ENCODE results near the gene IGSF8. TPM values are rescaled to one million over a fixed set of nuclear protein-coding genes. Genes with fewer than 3 reads are reported as not detected.
A peak's percentile ranks its signal among the peaks of the same experiment; 100 is the strongest.

Gene IGSF8
- total and polyA plus RNA-seq, 2 donors: 12.5 to 28.1 TPM

DNA sequence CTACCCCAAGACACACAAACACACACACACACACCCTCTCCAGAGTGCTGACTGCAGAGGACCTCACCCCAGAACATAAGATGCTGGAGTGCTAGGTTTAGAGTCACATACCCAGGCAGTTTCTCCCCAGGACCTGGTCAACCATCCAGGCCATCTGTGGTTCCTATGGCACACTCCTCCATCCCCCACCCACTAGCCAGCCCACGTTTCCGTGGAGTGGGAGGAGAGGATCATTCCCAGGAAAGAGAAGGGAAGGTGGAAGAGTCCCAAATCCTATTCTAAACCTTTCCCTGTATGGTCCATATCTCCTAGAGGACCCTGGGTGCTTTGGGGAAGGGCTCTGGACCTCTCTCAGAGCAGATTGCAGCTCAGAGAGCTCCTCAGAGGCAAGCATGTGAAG lies 15.9 kb downstream of the IGSF8 start:
- 53% methylated on average over 2 of the region's 2 CpGs for WGBS
- Histone ChIP-seq H3K4me3 (ENCODE audit: low read depth, low read length) (no peak overlapping the region), H3K27ac (ENCODE audit: low read depth) (no peak overlapping the region), H3K36me3 (ENCODE audit: insufficient read depth) (no peaks in the 10 kb centered on the region), H3K4me1 (ENCODE audit: insufficient read depth) (peaks cover 2% of the 10 kb centered on the region)
- no peak for DNase-seq (ENCODE audit: extremely low spot score)

DNA sequence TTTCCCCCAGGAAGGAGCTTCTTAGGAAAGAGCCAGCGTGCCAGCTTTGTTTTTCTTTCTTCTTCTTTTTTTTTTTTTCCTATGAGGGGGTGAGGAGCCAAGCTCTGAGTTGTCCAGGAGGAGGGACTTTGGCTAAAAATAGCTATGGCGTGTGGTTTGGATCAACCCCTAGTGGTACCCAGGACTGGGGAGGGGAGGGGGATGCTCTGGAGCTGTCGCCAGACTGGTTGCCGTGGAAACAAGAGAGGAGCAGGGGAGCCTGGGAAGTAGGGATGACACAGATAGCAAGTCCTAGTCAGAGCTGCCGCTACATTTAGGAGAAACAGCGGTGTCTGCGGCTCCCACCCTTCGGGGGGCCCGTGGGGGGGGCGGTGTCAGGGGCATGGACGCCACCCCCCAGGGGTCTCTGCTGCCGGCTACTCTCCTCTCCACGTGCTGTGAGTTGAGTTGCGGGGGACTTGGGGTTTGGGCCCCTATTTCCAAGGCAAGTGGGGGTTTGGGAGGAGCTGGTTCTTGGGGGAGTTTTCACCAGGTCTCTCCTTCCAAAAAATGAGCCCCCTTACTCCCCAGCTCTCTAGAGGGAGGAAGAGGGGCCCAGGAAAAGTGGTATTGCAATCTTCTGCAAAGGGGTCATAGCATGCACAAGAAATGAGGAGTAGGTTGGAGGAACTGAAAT lies 17.0 kb downstream of the IGSF8 start, which contains the start of gene KCNJ9:
Gene KCNJ9, plus strand, starts transcription at position 278 of the 676 bp plus-strand sequence. CDS start 2,493 bp downstream, outside the sequence.
- Histone ChIP-seq H3K4me3 (ENCODE audit: low read depth, low read length) (no peak within 1 kb of the TSS), H3K27ac (ENCODE audit: low read depth) (no peak within 1 kb of the TSS), H3K36me3 (ENCODE audit: insufficient read depth) (no peaks in the 10 kb centered on the region), H3K4me1 (ENCODE audit: insufficient read depth) (peaks cover 2% of the 10 kb centered on the region)
- 20% methylated on average over 14 of the region's 14 CpGs for WGBS
- DNase-seq (ENCODE audit: extremely low spot score): no peak

DNA sequence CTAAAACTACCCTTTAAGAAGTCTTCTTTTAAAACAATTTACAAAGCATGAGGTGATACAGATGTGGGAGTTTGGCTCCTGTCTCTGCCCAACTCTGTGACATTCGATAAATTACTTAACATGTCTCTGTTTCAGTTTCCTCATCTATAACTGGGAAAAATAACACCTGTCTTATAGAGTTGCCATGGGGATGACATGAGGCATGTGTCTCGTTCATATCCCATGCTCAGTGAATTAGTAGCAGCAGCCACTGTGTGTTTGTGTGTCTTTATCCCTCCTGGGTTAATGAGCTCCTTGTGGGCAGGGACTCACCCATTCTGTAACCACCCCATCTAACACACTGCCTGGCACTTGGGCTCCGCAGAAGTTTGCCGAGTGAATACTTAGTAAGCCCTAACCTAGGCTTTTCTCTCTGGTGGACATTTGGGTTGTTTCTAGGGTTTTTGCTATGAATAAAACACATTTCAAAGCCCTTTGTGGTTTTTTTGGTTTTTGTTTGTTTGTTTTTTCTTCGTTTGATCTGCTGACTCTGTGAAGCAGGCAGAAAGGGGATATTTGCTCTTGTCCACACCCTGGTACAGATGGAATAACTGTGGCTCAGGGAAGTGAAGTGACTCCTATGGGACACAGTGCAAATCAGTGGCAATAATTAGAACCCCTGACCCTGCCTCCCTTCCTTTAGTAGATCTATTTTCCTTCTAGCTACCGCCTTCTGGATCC lies 17.9 kb downstream of the IGSF8 start:
- no peak for DNase-seq (ENCODE audit: extremely low spot score)
- 58% methylated on average over 6 of the region's 6 CpGs for WGBS
- Histone ChIP-seq H3K36me3 (ENCODE audit: insufficient read depth) (no peaks in the 10 kb centered on the region), H3K4me1 (ENCODE audit: insufficient read depth) (peaks cover 2% of the 10 kb centered on the region), H3K27ac (ENCODE audit: low read depth) (no peak overlapping the region), H3K4me3 (ENCODE audit: low read depth, low read length) (no peak overlapping the region)

DNA sequence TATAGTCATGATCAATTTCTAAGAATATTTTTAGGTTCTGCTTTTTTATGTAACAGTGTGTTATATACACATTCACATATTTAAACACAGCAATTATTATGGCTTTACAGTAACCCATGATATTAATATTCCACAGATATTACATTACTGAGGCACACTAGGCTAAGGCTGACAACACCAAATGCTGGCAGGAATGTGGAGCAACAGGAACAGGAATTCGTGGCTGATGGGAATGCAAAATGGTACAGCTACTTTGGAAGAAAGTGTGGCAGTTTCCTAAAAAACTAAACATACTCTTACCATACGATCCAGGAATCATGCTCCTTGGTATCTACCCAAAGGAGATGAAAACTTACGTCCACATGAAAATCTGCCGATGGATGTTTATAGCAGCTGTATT lies 19.0 kb downstream of the IGSF8 start:
- peaks cover 2% of the 10 kb centered on the region for H3K4me1 ChIP-seq (ENCODE audit: insufficient read depth)
- no peaks in the 10 kb centered on the region for H3K36me3 ChIP-seq (ENCODE audit: insufficient read depth)
- no peak overlapping the region for H3K4me3 ChIP-seq (ENCODE audit: low read depth, low read length)
- DNase-seq (ENCODE audit: extremely low spot score): no peak
- 75% methylated on average over 4 of the region's 4 CpGs for WGBS
- no peak overlapping the region for H3K27ac ChIP-seq (ENCODE audit: low read depth)

DNA sequence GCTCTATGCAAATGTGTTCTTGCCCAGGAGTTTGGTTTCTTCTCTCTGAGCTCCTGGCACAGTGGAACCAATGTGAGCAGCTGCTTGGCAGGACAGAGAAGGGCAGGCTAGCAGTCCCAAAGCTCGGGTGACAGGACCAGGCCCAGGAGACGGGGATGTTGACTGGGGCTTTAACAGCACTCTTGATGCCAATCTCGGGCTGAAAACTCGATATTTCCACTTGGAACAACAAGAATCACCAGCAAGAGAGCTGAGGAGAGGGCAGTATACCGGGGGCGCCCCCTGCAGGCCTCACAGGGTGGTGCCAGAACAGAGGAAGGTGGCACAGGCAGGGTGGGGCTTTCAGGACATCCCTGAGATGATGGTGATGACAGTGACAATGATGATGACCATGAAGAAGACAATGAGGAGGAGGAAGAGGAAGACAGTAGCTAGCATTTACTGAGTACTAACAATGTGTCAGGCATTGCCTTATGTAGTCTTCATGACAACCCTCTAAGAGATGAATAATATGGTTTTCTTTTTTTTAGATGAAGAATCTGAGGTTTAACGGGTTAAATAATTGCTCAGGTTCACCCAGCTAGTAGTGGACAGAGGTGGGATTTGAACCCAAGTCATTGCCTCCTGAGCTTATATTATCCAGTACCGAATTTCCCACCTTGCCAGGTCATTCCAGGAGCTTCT lies 19.8 kb downstream of the IGSF8 start:
- DNase-seq (ENCODE audit: extremely low spot score): no peak
- no peaks in the 10 kb centered on the region for H3K4me1 ChIP-seq (ENCODE audit: insufficient read depth)

DNA sequence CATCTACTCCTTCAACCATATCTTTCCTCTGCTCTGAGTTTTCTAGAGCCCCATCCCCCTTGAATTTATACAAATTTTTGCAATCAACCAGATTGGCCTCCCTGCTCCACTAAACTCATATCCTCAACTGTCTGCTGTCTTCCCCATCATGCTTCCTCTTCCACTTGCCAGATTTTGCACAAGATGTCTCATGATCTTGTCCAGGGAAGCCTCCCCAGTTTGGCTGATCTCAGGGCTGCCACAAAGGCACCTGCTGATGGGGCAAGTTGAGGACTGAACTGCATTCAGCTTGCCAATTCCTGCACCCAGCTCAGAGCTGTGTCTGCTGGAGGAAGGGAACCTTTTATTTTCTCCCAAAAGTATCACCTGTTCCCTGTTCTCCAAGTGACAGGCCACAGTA lies 20.9 kb downstream of the IGSF8 start:
- H3K36me3 ChIP-seq (ENCODE audit: insufficient read depth): no peaks in the 10 kb centered on the region
- H3K27ac ChIP-seq (ENCODE audit: low read depth): no peak overlapping the region
- H3K4me1 ChIP-seq (ENCODE audit: insufficient read depth): no peaks in the 10 kb centered on the region
- no peak for DNase-seq (ENCODE audit: extremely low spot score)
- no peak overlapping the region for H3K4me3 ChIP-seq (ENCODE audit: low read depth, low read length)

More for the DNA sequence above, 19.8 kb downstream of the IGSF8 start:
- 26% methylated on average over 8 of the region's 8 CpGs for WGBS
- no peak overlapping the region for H3K4me3 ChIP-seq (ENCODE audit: low read depth, low read length)
- no peak overlapping the region for H3K27ac ChIP-seq (ENCODE audit: low read depth)
- no peaks in the 10 kb centered on the region for H3K36me3 ChIP-seq (ENCODE audit: insufficient read depth)

DNA sequence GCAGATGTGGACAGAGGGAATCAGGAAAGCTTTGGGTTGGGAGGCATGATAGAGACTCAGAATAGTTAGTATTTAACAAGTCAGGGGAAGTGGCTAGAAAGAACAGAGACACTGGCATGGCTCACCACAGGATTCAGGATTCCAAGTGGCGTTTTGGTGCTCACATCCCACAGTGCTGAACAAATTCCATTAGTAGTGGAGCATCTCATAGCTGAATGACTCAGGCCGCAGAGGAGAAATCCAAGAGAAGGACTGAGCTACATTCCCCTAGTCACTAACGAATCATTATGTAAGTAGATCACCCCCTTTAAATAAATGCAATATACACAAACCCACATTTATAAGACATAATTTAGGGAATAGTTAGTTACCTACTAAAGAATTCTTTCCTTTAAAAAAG lies 22.1 kb downstream of the IGSF8 start:
- H3K4me1 ChIP-seq (ENCODE audit: insufficient read depth): no peaks in the 10 kb centered on the region
- no peak overlapping the region for H3K27ac ChIP-seq (ENCODE audit: low read depth)
- no peaks in the 10 kb centered on the region for H3K36me3 ChIP-seq (ENCODE audit: insufficient read depth)
- 77% methylated on average over 3 of the region's 3 CpGs for WGBS
- DNase-seq (ENCODE audit: extremely low spot score): no peak
- no peak overlapping the region for H3K4me3 ChIP-seq (ENCODE audit: low read depth, low read length)

DNA sequence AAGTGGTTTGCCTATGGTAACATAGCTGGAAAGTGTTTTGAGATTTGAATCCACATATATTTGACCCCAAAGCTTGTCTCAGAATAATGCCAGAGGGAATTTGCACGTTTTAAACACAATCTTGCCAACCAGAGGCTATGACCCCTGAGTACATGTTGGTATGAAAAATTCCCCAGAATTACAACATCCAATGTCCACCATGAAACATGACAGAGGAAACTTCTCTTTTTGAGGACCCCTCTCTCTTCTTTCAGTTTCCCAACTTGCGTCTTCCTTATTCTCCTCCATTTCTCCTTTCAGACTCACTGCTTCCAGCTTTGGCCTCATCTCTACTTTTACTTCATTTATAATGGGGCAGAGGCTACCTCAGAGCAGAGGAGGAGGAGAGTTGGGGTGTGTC lies 22.6 kb downstream of the IGSF8 start:
- DNase-seq (ENCODE audit: extremely low spot score): no peak
- Histone ChIP-seq H3K4me1 (ENCODE audit: insufficient read depth) (no peaks in the 10 kb centered on the region), H3K4me3 (ENCODE audit: low read depth, low read length) (no peak overlapping the region), H3K36me3 (ENCODE audit: insufficient read depth) (no peaks in the 10 kb centered on the region), H3K27ac (ENCODE audit: low read depth) (no peak overlapping the region)
- 58% methylated on average over 2 of the region's 2 CpGs for WGBS

DNA sequence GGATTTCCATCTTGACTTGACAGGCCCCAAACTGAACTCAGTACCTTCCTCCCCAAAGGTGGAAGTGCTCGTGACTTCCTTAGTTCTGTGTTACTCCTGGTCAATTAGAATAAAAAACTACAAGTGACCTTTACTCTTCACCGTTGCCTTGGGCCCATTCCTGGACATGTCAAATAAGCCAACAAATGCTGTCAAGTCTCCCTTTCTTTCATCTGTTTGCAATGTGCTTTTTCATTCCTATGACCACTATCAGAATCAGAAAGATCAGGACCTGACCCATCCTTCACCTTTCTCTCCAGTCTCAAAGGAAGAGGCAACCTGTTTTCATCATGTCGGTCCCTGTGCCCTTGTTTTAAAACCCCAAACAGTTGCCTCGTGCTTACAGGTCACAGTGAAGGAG lies 23.6 kb downstream of the IGSF8 start:
- DNase-seq (ENCODE audit: extremely low spot score): no peak
- WGBS: 75% methylated on average over 4 of the region's 4 CpGs
- no peak overlapping the region for H3K4me3 ChIP-seq (ENCODE audit: low read depth, low read length)
- H3K36me3 ChIP-seq (ENCODE audit: insufficient read depth): no peaks in the 10 kb centered on the region
- H3K4me1 ChIP-seq (ENCODE audit: insufficient read depth): no peaks in the 10 kb centered on the region
- no peak overlapping the region for H3K27ac ChIP-seq (ENCODE audit: low read depth)

DNA sequence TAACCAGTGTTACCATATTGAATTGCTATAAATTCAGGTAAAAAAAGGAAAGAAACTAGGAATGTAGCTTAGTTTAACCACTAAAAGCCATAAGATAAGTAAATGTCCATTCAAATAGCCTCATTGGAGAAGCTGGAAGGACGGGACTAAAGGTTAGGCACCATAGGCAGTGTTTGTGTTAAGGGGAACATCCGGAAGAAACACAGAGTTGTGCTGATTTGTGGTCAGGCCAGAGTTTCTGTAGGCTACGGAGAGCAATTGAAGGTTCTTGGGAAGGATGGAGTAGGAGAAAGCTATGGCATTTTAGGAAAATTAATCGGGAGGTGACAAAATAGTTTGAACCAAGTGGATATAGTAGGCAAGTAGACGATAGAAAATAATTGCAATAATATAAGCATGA lies 27.1 kb downstream of the IGSF8 start:
- Histone ChIP-seq H3K27ac (ENCODE audit: low read depth) (no peak overlapping the region), H3K4me1 (ENCODE audit: insufficient read depth) (no peaks in the 10 kb centered on the region), H3K36me3 (ENCODE audit: insufficient read depth) (no peaks in the 10 kb centered on the region), H3K4me3 (ENCODE audit: low read depth, low read length) (no peak overlapping the region)
- WGBS: 88% methylated on average over 5 of the region's 5 CpGs
- no peak for DNase-seq (ENCODE audit: extremely low spot score)

DNA sequence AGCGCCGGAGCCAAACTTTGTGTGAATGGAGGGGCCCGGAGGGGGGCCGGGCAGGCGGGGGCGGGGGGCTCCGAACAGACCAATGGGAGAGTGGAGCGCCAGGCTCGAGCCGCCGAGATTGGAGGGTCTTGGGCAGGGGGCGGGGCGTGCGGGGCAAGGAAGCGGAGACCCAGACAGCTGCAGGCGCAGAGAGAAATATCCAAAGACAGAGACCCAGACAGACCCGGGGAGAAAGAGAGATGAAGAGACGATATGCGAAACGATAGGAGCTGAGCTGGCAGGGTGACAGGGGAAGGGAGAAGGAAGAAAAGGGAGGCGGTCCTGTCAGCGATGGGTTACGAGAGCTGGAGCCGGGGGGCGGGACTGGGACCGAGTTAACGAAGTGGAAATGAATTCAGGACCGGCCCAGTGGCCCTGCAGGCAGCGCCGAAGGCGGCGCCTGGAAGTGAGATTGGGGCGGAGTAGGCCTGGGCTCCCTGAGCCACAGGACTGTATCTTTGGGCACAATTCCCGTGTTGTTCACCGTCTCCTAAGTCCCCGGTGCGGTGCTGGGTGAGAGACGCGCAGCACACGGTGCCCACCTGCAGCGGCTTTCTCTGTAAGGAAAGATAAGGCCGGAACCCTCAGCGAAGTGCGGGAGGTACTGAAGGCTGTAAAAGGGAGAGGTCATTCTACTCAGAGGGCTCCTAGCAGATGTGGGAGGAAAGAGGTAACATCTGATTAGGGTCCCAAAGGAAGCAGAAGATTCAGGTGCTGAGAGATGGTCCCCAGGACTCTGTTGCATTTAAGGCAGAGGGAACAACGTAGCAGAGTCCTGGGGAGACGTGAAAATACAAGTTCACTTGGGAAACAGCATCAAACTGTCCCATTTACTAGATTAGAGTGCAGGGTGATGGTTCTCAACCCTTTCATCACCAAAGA lies 27.9 kb downstream of the IGSF8 start:
- Histone ChIP-seq H3K4me1 (ENCODE audit: insufficient read depth) (no peaks in the 10 kb centered on the region), H3K36me3 (ENCODE audit: insufficient read depth) (no peaks in the 10 kb centered on the region), H3K27ac (ENCODE audit: low read depth) (no peak overlapping the region), H3K4me3 (ENCODE audit: low read depth, low read length) (peak overlapping the region; percentile 29)
- DNase-seq (ENCODE audit: extremely low spot score): peak; percentile 31
- WGBS: 2% methylated on average over 46 of the region's 46 CpGs

DNA sequence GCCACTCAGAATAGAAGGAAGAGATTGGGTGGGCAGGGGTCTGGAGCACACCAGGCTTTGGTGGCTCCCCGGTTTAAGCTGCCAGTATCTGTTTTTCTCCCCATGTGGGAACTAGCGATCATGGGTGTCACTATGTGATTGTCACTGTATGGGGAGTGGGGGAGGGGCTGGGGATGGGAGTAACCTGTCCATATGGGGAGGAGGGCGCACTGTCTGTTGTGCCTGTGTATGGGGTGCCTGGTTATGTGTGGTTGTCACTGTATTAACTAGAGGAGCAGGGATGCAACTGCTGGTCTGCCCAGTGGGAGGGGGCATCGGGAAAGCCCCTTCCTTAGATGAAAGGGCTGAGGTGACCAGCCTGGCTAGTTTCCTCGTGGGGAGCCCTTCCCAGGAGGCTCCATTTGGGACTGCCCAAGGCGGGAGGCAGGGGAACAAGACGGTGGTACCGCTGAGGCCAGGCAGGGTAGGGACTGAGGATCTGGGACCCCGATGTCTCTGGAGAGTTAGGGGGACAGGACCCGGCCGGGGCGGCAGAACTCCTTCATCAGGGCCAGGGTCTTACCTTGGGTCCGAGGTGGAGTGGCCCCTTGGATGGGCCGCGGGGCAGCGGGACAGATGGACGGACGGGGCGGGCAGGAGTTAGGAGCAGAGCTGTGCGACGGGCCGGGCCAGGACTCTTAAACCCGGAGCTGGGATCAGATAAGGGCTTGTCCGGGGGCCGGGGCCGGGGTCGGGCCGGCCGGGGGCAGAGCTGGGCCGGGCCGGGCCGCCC lies 28.8 kb downstream of the IGSF8 start, which contains the start of gene KCNJ10:
Gene KCNJ10, minus strand, starts transcription at position 701 of the 772 bp plus-strand sequence. CDS start 27,628 bp downstream, outside the sequence.
- no peak for DNase-seq (ENCODE audit: extremely low spot score)
- no peaks in the 10 kb centered on the region for H3K36me3 ChIP-seq (ENCODE audit: insufficient read depth)
- H3K27ac ChIP-seq (ENCODE audit: low read depth): no peak within 1 kb of the TSS
- H3K4me3 ChIP-seq (ENCODE audit: low read depth, low read length): peak within 1 kb of the TSS; percentile 29
- 11% methylated on average over 32 of the region's 32 CpGs for WGBS
- no peaks in the 10 kb centered on the region for H3K4me1 ChIP-seq (ENCODE audit: insufficient read depth)
